Measurements from ENCODE around the gene IL12A.
A peak's percentile ranks its signal among the peaks of the same experiment; 100 is the strongest.

Gene IL12A

DNA sequence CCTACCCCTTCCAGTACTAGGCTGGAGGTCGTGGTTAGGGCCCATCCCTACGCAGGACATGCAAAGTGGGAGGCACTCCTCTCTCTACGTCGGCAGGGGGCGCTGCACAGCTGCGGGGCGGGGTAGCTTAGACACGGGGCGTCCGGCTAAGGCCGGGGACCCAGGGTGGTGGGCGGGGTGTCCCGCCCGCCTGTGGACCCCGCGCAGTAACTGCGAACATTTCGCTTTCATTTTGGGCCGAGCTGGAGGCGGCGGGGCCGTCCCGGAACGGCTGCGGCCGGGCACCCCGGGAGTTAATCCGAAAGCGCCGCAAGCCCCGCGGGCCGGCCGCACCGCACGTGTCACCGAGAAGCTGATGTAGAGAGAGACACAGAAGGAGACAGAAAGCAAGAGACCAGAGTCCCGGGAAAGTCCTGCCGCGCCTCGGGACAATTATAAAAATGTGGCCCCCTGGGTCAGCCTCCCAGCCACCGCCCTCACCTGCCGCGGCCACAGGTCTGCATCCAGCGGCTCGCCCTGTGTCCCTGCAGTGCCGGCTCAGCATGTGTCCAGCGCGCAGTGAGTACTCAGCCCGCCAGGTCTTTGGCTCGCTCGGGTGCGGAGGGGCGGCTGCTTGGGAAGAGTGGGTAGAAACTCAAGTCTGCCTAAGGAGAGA is at the start of gene IL12A:
TSS of gene IL12A (plus strand) at position 219 of the 655 bp plus-strand sequence.
- DNase-seq (ENCODE audit: low read depth): peak; percentile 70

DNA sequence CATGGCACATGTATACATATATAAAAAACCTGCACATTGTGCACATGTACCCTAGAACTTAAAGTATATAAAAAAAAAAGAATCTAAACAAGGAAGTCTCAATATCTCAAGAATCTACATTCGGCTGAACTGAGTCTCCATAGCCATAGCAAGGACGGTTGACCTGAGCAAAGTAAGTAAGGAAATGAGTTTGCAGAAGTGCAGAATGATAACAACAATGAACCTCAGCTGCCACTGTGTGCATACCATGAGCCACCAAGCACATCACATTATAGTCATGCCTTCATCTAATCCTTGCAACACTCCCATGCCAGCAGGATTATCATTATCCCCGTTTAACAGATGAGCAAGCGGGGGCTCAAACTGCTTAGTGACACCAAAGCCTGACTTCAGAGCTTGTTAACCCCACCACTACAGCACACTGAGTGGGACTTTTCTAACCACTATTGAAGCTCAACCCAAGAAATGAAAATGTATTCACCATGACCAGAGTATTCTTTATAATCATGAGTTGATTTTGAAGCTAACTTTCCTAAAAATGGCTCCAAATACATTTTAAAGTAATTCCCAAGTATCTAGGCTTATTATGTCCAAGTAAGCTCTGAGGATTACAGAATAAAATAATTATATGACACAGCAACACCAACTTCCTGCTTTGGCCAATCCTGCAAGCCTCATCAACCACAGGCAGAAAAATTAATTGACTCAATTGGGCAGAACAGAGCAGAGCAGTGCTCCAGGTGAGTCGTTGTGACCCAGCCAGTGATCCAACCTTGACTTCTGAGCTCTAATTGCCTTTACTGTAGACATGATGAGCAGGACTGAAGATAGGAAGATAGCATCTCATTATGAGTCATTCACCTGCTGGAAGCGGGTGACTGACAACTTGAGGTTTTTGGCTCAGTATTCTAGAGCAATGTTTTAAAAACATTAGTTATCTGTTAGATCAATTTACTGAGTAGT is 47.3 kb upstream of the IL12A start:
- DNase-seq (ENCODE audit: low read depth): no peak

DNA sequence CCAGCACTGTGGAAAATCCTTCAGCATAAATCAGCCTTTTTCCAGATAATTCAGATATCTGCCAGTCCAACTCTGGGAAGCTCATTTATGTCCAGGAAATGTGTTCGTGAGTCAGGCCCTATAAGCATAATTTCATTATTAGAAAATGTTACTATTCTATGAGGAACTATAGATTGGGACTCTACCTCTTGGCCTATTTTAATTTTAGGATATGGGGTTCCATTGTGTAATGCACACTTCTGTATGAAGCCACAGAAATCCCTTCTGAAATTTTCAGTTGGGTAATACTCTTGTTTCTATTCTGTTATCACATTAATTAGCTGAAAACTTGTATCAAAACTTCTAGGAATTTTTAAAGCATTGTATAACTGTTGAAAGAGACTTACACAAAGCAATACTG is 43.9 kb upstream of the IL12A start:
- DNase-seq (ENCODE audit: low read depth): no peak

DNA sequence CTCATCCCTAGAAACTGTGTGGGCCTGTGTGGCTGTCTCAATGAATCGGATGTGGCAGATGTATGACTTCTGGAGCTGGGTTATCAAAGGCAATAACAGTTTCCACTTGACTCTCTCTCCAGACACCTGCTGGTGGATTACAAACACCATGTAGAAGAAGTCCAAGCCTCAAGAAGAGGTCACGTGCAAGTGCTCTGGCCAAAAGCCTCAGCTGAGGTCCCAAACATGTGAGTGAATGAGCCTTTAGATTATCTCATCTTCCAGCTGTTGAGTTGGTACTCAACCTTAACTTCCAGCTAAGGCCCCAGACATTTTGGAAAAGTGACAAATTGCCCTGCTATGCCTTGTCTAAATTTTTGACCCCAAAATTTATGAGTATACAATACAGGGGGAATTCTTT is 42.7 kb upstream of the IL12A start:
- no peak for DNase-seq (ENCODE audit: low read depth)

DNA sequence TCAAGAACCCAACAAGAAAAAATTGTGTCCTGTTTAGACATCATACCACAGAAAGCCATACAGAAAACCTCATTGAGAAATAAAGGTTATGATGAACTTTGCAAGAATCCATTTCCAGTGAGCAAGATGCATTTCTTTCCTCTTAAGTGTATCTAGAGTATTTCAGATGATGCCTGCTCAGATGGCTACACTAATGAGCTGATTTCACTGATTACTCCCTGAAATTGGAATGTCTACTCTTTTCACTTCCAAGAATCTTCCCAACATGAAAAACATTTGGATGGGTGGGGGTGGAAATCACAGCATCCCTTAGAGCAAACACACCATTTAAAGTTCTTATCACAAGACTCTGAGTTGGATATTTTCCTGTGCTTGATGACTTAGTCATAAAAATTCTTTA is 41.4 kb upstream of the IL12A start:
- no peak for DNase-seq (ENCODE audit: low read depth)

DNA sequence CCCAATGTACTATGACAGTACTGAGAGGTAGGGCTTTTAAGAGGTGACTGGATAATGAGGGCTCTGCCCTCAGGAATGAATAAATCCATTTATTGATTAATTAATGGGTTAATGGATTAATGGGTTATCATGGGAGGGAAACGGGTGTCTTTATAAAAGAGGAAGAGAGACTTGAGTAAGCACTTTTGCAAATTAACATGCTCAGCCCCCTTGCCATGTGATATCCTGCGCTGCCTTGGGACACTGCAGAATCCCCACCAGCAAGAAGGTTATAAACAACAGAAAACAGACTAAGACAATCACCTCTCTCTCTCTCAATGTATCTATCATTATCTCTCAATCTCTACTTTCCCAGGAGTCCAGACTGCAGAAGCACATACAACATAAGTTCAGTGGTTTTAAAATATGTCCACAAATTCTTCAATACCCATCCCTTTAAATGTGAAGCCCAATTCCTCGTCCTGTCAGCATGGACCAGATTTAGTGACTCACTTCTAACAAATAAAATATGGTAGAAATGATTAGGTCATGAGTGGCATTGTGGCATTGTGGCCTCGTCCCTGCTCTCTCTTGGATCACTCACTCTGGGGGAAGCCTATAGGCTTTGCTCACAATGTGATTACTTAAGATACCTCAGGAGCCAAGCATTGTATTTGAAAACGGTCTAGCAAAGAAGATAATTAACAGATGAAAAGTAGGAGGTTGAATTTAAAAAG is 40.0 kb upstream of the IL12A start:
- DNase-seq (ENCODE audit: low read depth): no peak

DNA sequence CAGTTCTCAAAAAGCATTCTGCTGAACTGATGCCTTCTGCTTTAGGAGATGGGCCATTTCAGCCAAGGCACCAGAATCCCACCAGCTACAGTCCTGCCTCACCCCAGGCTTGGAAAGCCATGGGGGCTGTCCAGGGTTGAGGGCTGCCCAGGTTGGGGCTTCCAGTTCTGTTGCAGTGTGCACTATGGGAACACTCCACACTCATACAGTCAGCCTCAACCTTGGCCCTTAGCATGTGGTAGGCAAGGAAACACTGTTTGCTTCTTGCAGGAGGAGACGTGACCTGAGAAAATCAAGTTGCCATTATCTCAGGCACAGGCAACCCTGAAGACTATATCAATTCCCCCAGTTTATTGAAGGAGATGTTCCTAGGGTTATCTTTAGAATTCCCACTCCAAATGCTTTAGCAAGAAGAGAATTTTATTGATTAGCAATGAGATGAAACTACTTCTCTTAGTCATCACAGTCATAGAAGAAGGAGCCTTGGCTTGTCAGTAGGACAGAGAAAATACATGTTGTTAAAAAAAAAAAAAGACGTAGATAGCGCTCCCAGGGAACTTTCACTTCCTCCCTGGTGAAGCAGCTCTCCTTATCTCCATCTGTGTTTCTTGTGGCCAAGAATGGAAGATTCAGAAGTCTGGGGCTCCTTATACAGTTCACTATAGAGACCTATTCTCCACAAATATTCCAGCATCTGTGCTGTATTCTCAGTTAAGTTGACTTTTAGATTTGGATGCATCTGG is 38.3 kb upstream of the IL12A start:
- DNase-seq (ENCODE audit: low read depth): no peak

DNA sequence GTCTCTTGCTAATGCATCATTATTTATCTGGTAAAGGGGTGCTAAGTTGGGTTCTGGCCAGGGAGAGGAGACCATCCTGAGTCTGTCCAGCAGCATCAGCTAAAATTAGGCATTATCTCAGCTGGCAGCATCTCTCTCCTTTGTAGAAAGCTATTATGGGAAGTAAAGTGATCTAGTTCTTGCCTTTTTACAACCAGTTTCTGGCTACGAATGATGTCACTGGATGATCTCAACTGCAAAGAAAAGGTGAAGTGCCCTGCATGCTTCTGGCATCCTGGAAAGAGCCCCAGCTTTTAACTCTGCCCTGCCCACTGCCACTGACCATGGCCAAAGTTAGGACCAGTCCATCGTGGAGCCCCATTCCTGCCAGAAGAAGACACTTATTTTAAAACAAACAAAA is 37.1 kb upstream of the IL12A start:
- DNase-seq (ENCODE audit: low read depth): no peak

DNA sequence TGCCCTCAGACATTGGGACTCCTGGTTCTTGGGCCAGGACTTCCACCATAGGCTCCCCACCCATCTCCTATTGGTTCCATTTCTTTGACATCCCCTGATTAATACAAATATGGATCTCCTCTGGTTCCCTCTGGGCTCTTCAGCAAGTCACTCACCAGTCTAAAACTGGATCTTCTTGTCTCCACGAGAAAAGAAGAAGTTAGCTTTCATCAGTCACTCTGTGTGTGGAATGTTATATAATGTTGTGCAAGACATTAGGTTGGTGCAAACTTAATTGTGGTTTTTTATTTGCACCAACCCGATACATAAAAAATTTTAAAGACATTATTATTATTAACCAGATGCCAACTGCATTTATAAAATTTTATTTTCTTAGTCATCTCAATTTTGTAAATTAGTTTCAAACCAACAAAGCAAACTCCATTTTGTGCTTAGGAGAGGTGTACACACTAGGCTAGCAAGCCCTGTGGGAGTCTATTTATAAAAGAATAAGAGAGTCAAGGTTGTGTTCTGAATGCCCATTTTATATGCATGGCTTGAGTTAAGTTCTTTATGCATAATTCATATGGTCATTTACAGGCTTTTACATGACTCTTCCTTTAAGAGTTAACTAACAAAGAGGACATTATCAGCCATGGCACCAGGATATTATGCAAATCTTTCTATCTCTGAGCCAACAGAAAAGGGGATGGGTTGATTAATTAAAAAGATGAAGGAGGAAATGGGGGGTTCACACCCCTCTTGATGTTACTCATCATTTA is 35.1 kb upstream of the IL12A start:
- DNase-seq (ENCODE audit: low read depth): no peak

DNA sequence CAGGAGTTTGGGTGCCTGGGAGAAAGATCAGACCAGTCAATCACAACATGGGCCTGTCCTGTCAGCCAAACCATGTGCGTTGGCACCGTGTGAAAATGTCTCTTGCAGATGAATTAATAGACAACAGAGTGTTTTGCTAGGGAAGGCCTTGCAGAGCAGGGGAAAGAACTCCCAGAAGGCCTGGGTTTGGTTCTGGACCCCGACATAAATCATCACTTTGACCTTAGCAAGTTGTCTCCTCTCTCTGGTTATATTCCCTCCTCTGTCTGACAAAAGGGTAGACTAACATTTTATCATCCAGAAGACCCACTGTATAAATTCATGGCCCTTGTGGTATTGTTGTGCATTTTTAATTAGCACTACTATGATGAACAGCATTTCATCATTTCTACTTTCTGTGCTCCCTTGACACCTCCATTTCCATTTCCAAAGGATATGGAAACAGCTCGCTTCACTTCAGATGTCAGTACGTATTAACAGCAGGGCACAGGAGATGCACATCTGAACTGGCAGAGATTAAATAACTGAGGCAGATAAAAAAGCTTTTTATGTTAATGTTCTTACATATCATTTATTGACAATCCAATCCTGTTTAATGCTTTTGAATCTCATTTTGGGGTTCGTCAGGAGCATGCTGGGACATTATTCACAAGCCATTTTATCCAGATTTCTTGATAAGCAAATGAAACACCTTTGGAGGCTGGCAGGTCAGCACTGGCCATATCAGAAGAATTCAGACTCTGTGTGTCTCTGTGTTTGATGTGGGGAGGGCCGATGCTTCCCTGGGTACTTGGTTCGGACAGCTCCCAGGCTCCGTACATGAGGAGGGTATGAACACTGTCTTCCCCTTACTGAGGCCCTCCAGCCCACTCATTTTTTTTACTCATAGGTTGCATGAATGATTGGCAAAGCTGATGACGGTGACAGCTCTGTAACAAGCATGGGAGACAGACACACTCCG is 28.2 kb upstream of the IL12A start:
- no peak for DNase-seq (ENCODE audit: low read depth)

DNA sequence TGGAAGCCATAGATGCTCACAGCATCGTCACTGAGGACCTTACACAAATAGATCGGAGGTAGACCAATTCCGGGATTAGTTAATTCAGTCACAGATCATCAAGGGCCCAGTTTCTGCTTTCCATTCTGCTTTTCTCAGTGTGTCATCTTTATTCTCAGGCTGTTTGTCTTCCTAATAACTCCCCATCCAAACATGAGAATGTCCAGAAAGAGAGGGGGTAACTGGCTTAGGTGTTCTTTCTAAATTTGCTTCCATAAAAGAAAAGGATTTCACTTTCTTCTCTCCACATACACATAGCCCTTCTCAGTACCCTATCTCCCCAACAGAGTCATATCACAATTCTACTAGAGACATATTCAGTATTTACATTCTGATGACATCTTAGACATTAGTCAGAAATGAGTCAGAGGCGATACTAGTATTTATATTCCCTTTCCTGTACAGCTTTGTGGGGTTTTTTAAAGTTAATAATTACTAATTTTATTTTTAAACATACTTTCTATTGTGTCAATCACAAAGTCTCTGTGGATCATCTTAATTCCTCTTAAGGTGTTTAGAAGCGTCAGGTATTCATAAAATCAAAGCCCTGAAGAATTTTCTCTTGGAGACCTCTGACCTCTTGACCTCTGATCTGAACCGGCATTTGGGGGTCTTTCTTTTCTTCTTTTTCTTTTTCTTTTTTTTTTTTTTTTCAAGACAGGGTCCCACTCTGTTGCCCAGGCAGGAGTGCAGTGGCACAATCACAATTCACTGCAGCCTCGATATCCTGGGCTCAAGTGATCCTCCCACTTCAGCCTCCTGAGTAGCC is 24.3 kb upstream of the IL12A start:
- no peak for DNase-seq (ENCODE audit: low read depth)

DNA sequence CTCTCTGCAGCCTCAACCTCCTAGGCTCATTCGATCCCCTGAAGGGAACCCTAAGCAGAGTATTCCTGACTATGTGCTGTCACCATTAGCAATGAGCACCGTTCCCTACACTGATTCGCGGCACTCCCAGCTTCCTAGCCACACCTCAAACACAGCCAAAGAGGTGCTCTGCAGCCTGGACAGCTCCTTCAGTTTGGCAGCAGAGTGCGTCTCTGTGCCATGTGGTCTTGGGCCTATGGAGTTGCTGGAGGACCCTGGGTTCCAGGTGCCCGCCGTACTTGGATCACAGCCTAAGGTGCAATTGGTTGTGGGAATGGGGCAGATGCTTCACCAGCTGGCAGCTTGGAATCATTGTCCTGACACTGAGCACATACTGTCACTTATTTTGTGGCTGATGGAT is 17.3 kb upstream of the IL12A start:
- DNase-seq (ENCODE audit: low read depth): no peak

DNA sequence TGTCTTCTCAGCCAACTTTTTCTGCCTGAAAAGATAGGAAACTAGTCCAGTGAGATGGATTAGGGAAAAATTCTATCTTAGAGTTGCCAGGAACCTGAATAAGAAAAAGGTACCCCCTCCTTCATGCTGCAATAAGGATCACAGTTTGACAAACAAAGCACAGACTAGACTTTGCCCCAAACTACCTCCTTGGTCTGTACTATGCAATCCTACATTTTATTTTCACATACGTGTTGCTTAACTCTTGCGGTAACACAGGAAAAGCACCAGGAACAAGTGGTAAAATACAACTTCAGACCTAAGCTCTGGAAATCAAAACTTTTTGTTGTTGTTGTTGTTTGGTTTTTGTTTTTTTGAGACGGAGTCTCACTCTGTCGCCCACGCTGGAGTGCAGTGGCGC is 11.3 kb upstream of the IL12A start:
- no peak for DNase-seq (ENCODE audit: low read depth)

DNA sequence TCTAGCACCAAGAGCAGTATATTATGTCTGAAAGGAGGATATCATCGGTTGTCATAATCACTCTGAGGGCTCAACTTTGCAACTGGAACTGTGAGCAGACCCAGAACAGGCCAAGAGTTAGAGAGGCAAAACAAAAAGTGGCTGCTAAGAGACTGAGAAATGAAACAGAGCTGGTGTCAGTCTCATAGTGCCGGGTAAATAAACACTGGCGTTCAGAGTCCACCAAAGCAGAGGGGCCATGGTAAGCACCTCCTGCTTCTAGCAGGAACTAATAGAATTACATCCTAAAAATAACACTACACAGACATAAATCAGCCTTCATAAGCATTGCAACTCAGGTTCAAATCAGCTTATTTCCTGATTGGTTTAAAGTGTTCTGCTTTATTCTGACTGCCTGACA is 10.3 kb upstream of the IL12A start:
- DNase-seq (ENCODE audit: low read depth): no peak

DNA sequence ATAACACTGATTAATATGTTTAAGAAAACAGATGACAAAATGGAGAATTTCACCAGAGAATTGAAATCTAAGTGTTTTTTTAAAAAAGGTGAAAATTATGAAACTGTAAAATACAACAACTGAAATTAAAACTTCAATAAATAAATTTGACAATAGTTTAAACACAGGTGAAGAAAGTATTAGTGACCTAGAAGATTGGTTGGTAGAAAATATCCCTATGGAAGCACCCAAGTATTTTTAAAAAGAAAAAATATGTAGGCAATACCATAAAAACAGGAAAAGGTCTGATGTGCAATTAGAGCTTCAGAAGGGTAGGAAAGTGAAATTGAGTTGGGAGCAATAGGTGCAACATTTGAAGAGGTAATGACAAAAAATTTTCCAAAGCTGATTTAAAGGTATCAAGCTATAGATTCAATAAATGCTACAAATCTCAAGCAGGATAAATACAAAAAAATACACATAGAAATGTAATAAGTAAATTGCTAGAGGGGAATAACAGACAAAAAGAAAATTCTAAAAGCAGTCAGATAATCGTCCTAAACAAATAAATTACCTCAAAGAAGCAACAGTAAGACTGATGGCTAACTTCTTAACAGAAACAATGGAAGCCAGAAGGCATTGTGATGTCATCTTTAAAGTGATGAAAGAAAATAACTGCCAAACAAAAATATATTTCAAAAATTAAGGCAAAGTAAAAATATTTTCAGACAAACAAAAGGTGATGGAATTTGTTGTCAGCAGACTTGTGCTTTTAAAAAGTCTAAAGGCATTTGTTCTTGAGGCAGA is 9.5 kb upstream of the IL12A start:
- no peak for DNase-seq (ENCODE audit: low read depth)

DNA sequence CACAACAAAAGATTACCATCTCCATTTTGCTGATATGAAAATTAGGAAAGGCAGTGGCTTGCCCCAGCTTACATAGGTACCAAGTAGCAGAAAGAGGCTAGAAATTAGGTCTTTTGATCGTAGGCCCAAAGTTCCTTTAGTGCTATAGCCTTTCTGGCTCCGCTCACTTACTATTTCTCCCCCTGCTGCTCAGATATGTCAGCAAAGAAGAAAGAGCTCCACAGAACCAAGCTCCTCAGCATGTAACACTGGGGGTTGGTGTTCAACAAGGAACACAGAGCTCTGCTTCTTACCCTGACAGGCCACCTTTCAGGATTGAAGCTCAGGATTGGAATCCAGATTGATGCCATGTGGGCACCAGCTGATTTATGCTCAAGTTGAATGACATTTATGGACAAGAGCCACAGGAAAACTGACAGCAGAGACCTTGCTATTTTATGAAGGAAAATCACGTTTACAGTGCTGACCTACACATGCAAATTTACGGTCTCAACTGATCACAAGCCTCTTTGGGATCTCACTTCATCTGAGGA is 6.1 kb upstream of the IL12A start:
- DNase-seq (ENCODE audit: low read depth): no peak

DNA sequence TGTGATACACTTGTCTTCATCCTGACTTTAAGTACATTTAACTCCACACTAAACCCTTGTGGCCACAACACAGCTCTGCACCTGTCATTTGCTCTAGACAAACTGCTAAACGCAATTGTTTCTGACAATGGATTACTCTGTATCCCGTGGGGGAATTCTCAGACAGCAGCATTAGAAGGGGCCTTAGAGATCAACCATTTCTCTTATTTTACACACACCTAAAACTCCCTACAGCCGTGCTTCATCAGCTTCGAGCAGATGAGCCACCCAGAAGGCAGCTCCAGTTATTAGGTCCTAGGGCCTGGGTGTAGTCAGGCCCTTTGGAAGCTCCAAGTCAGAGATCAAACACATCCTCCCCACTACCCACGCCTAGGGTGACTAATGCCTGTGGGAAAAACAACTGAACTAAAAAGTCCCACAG is 1.3 kb upstream of the IL12A start:
- no peak for DNase-seq (ENCODE audit: low read depth)

Measured in activated T-cell treated with anti-CD3 and anti-CD28 coated beads for 24 hours (primary cell).